Stimulated activated naive CD4-positive, alpha-beta T cell treated with Interleukin-2 at 50 U/mL for 16 hours (primary cell): ENCODE data around the gene KLHL30.

Source experiments
- DNase-seq: peaks from one replicate; lab custom pipeline; 2025; lab: John Stamatoyannopoulos, UW

Gene KLHL30

GRCh38 chr2:238138331-238139195 is at the start of gene KLHL30:
KLHL30 (plus strand) TSS chr2:238138668; CDS start chr2:238140755, 2,087 bp downstream.
- DNase-seq = no peak

GRCh38 chr2:238090887-238091286 is 47.6 kb upstream of the KLHL30 start:
- no peak for DNase-seq

GRCh38 chr2:238091436-238092060 is 46.9 kb upstream of the KLHL30 start:
- no peak for DNase-seq

- DNase-seq = no peak
Measured at GRCh38 chr2:238092486-238093035, 45.9 kb upstream of the KLHL30 start.

GRCh38 chr2:238093181-238094140 is 45.0 kb upstream of the KLHL30 start:
- DNase-seq = no peak

- no peak for DNase-seq
Measured at GRCh38 chr2:238094438-238095022, 43.9 kb upstream of the KLHL30 start.

- no peak for DNase-seq
Measured at GRCh38 chr2:238095143-238095542, 43.3 kb upstream of the KLHL30 start.

- no peak for DNase-seq
Measured at GRCh38 chr2:238096311-238097011, 42.0 kb upstream of the KLHL30 start.

GRCh38 chr2:238097201-238097987 is 41.1 kb upstream of the KLHL30 start:
- DNase-seq = no peak

- DNase-seq = no peak
Measured at GRCh38 chr2:238097988-238098871, 40.2 kb upstream of the KLHL30 start.

GRCh38 chr2:238098901-238099713 is 39.4 kb upstream of the KLHL30 start:
- no peak for DNase-seq

GRCh38 chr2:238099714-238100048 is 38.8 kb upstream of the KLHL30 start:
- no peak for DNase-seq

GRCh38 chr2:238100049-238100820 is 38.2 kb upstream of the KLHL30 start, which contains the start of gene ESPNL:
ESPNL (plus strand) TSS chr2:238100340; CDS start chr2:238100420, 80 bp downstream.
- no peak for DNase-seq

GRCh38 chr2:238100821-238101771 is 37.4 kb upstream of the KLHL30 start:
- no peak for DNase-seq

- no peak for DNase-seq
Measured at GRCh38 chr2:238101891-238102841, 36.3 kb upstream of the KLHL30 start.
